Femur (tissue), 1 donor: ENCODE data around the gene DRD5.
"Not testable (repeated sequence)": the region's sequence is repeated elsewhere in the genome, so short reads cannot be mapped to it uniquely, and the experiment has no call there.

ENCODE experiments used
- DNase-seq: peaks from one replicate; pipeline ENCODE4 v3.0.0-alpha.2; 2017

Gene DRD5

GRCh38 chr4:9781343-9782135, at the start of gene DRD5:
Gene DRD5, plus strand, starts transcription at chr4:9781634. Its CDS starts 396 bp downstream, at chr4:9782030.
- DNase-seq: no peak

- DNase-seq: not testable (repeated sequence)
Measured at GRCh38 chr4:9732256-9732655, 49.2 kb upstream of the DRD5 start.

- DNase-seq: no peak
Measured at GRCh38 chr4:9735515-9735914, 45.9 kb upstream of the DRD5 start.

- not testable (repeated sequence) for DNase-seq
Measured at GRCh38 chr4:9737280-9737679, 44.2 kb upstream of the DRD5 start.

- DNase-seq: not testable (repeated sequence)
Measured at GRCh38 chr4:9743789-9744188, 37.6 kb upstream of the DRD5 start.

- DNase-seq: no peak
Measured at GRCh38 chr4:9745782-9746181, 35.7 kb upstream of the DRD5 start.

GRCh38 chr4:9758641-9759317, 22.7 kb upstream of the DRD5 start:
- DNase-seq: no peak

GRCh38 chr4:9762823-9763475, 18.5 kb upstream of the DRD5 start:
- peak; percentile 80 for DNase-seq

GRCh38 chr4:9764155-9764696, 17.2 kb upstream of the DRD5 start:
- no peak for DNase-seq

GRCh38 chr4:9765091-9765490, 16.3 kb upstream of the DRD5 start:
- no peak for DNase-seq

GRCh38 chr4:9769321-9769720, 12.1 kb upstream of the DRD5 start:
- no peak for DNase-seq

- DNase-seq: no peak
Measured at GRCh38 chr4:9771034-9771433, 10.4 kb upstream of the DRD5 start.

- DNase-seq: no peak
Measured at GRCh38 chr4:9773471-9773870, 8.0 kb upstream of the DRD5 start.

- DNase-seq: no peak
Measured at GRCh38 chr4:9782136-9782436, 652 bp downstream of the DRD5 start.

GRCh38 chr4:9785891-9786290, 4.5 kb downstream of the DRD5 start:
- not testable (repeated sequence) for DNase-seq

GRCh38 chr4:9792381-9792780, 10.9 kb downstream of the DRD5 start:
- DNase-seq: no peak

- DNase-seq: not testable (repeated sequence)
Measured at GRCh38 chr4:9796641-9797040, 15.2 kb downstream of the DRD5 start.

- no peak for DNase-seq
Measured at GRCh38 chr4:9800848-9801247, 19.4 kb downstream of the DRD5 start.

GRCh38 chr4:9804918-9805317, 23.5 kb downstream of the DRD5 start:
- DNase-seq: no peak

- no peak for DNase-seq
Measured at GRCh38 chr4:9808077-9808476, 26.6 kb downstream of the DRD5 start.

GRCh38 chr4:9811806-9812205, 30.4 kb downstream of the DRD5 start:
- DNase-seq: no peak

GRCh38 chr4:9812501-9813340, 31.3 kb downstream of the DRD5 start:
- no peak for DNase-seq

GRCh38 chr4:9816285-9816684, 34.9 kb downstream of the DRD5 start:
- no peak for DNase-seq
